ENCODE measurements around the gene CLCNKA. TPM values are rescaled to one million over a fixed set of nuclear protein-coding genes. Genes with fewer than 3 reads are reported as not detected.

The CLCNKA gene
- total RNA-seq, 1 donor from 2014 or later: not detected

DNA sequence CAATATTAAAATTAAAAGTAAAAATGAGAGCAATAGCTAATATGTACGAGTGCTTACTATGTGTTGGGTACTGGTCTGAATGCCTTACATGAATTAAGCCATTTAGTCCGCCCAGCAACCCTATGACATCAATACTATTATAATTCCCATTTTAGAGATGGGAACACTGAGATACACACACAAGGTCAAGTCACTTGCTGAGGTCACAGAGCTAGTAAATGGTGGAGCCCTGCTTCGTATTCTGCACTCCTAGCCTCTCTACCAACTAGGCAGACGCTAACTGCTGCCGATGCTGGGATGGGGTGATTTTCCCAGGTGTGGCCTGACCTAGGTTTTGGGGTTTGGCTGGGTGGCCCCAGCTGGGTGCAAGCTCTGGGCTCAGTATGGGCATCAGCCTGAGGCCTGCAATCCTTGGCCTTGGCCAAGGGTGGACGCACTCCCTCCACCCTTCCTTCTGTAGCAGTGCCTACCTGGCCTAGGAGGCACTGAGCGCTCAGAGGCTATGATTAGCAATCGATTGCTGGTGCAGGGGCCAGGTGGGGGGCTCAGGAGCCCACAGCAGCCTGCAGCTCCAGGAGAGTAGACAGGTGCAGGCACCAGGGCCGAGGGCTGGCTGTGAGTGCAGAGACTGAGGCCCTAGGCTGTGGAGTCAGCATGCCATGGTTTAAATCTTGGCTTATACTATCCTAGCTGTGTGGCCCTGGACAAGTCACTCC, 49.0 kb downstream of the CLCNKA start:
- DNase-seq (no peak), ATAC-seq (no peak)
- H3K9me3 ChIP-seq: no peaks in the 10 kb centered on the region
- peaks cover 11% of the 10 kb centered on the region for H3K27me3 ChIP-seq
- intact Hi-C loops (cut with DNase I): no loop called here
- H3K4me3 ChIP-seq: no peak overlapping the region
- TF ChIP-seq, protein P1, sequence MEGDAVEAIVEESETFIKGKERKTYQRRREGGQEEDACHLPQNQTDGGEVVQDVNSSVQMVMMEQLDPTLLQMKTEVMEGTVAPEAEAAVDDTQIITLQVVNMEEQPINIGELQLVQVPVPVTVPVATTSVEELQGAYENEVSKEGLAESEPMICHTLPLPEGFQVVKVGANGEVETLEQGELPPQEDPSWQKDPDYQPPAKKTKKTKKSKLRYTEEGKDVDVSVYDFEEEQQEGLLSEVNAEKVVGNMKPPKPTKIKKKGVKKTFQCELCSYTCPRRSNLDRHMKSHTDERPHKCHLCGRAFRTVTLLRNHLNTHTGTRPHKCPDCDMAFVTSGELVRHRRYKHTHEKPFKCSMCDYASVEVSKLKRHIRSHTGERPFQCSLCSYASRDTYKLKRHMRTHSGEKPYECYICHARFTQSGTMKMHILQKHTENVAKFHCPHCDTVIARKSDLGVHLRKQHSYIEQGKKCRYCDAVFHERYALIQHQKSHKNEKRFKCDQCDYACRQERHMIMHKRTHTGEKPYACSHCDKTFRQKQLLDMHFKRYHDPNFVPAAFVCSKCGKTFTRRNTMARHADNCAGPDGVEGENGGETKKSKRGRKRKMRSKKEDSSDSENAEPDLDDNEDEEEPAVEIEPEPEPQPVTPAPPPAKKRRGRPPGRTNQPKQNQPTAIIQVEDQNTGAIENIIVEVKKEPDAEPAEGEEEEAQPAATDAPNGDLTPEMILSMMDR (IDR thresholded peaks at IDR 0.05): no peak
- H3K4me1 ChIP-seq: peaks cover 5% of the 10 kb centered on the region
- no peaks in the 10 kb centered on the region for H3K36me3 ChIP-seq
- H3K27ac ChIP-seq: no peak overlapping the region

DNA sequence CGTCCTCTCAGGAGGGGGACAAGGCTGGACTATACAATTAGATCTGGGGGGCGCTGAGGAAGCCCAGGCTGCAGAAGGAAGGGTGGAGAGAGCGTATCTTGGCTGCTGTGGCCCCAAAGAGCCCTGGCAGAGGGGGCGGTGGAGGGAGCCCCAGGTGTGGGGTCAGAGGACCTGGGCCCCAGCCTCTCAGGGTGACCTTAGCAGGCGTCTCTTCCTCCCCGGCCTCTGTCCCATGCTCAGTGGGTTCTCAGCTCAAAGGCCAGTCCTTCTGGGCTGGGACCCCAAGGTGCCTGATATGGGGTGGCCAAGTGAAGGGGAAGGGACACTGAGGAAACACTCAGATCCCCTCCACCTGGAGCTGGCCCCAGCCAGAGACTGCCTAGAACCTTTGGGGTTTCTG, 49.8 kb downstream of the CLCNKA start:
- Histone ChIP-seq H3K27ac (no peak overlapping the region), H3K36me3 (no peaks in the 10 kb centered on the region), H3K4me3 (no peak overlapping the region), H3K4me1 (peaks cover 5% of the 10 kb centered on the region), H3K9me3 (no peaks in the 10 kb centered on the region), H3K27me3 (peaks cover 11% of the 10 kb centered on the region)
- TF ChIP-seq, protein P1 (IDR thresholded peaks at IDR 0.05): no peak
- no peak for DNase-seq
- ATAC-seq: no peak
- intact Hi-C loops (cut with DNase I): no loop called here

GRCh38 chr1:16072095-16072494, 50.3 kb downstream of the CLCNKA start:
- H3K4me1 ChIP-seq: peaks cover 5% of the 10 kb centered on the region
- intact Hi-C loops (cut with DNase I): no loop called here
- DNase-seq: no peak
- H3K4me3 ChIP-seq: no peak overlapping the region
- ATAC-seq: no peak
- peaks cover 11% of the 10 kb centered on the region for H3K27me3 ChIP-seq
- H3K9me3 ChIP-seq: no peaks in the 10 kb centered on the region
- no peaks in the 10 kb centered on the region for H3K36me3 ChIP-seq
- TF ChIP-seq, protein P1 (IDR thresholded peaks at IDR 0.05): no peak
- H3K27ac ChIP-seq: no peak overlapping the region

- H3K9me3 ChIP-seq: no peaks in the 10 kb centered on the region
- H3K27ac ChIP-seq: no peak overlapping the region
- no peaks in the 10 kb centered on the region for H3K36me3 ChIP-seq
- peaks cover 5% of the 10 kb centered on the region for H3K4me1 ChIP-seq
- H3K4me3 ChIP-seq: peak overlapping the region; percentile 16
- intact Hi-C loops (cut with DNase I): no loop called here
- DNase-seq (no peak), ATAC-seq (no peak)
- TF ChIP-seq, protein P1 (IDR thresholded peaks at IDR 0.05): no peak
- H3K27me3 ChIP-seq: peaks cover 11% of the 10 kb centered on the region
Measured at GRCh38 chr1:16072616-16073484, 51.0 kb downstream of the CLCNKA start.

DNA sequence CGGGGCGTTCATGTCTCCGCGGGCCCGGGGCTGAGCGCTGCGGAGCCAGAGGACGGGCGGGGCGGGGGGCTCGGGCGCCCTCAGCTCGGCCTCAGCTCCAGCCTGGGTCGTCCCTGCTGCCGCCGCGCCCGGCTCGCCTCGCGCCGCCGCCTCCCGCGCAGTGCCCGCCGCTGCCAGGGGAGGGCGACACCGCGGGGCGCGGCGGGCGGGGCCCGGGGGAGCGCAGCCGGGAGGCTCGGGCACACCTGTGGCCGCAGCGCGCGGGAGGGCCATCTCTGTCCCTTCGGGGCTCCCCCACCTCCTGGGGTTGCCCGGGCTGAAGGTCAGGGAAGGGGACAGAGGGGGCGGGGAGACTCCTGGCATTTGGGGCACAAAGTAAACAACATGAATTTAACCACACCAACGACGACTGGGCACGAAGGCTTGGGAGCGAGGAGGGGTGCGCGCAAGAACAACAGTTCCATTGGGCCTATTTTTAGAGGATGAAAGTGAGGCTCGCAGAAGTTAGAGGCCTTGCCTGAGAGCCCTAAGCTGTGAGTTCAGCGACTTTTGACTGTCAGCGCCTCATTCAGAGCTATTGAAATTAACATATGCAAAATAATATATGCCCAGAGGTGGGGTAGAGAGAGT, 51.8 kb downstream of the CLCNKA start, which contains the start of gene FAM131C:
Gene FAM131C, minus strand, starts transcription at position 162 of the 630 bp plus-strand sequence. CDS start 209 bp downstream, outside the sequence.
- intact Hi-C loops (cut with DNase I): no loop called here
- no peaks in the 10 kb centered on the region for H3K36me3 ChIP-seq
- peaks cover 5% of the 10 kb centered on the region for H3K4me1 ChIP-seq
- ATAC-seq (peak; percentile 71), DNase-seq (no peak)
- TF ChIP-seq, protein P1 (IDR thresholded peaks at IDR 0.05): no peak
- H3K27ac ChIP-seq: no peak within 1 kb of the TSS
- peaks cover 11% of the 10 kb centered on the region for H3K27me3 ChIP-seq
- H3K4me3 ChIP-seq: peak within 1 kb of the TSS; percentile 16
- H3K9me3 ChIP-seq: no peaks in the 10 kb centered on the region
